HepG2 (cell line): ENCODE results near the gene POLR2B. TPM values are rescaled to one million over a fixed set of nuclear protein-coding genes. Genes with fewer than 3 reads are reported as not detected.

Source experiments
- ATAC-seq: fragments of 200-7000 bp; cut with Tn5 transposase; 3 replicates; pipeline ENCODE4 v1.9.1; 2020; ENCODE audit warnings: mild to moderate bottlenecking, moderate library complexity
- BruUV-seq: library from RNA; stranded (reverse); fragments of 400-500 nt; replicated peaks from 2 replicates; lab custom pipeline; 2021; lab: Mats Ljungman, UMichigan
- CTCF ChIA-PET: fragments of 300-600 bp; formaldehyde crosslinking; extraction: SDS; loops from one replicate; lab custom pipeline; 2021; ENCODE audit warnings: low total read pairs, inconsistent platforms, low intra/inter-chr PET ratio; lab: Yijun Ruan, JAX
- POLR2A ChIA-PET: fragments of 350-600 bp; sonication (Branson Sonifier 250); formaldehyde crosslinking; loops from one replicate; lab custom pipeline; 2020; ENCODE audit warnings: antibody characterized with exemption, inconsistent platforms; lab: Yijun Ruan, JAX
- DNase-seq: peaks from one replicate; pipeline ENCODE4 v3.0.0-alpha.2; 2015; ENCODE audit warnings: low spot score
- FAIRE-seq: peaks from 3 replicates; lab custom pipeline; 2011; peaks lifted over from hg19 to GRCh38; lab: Jason Lieb, UNC
- H2AFZ ChIP-seq: one replicate; pipeline ENCODE4 v1.6.1; 2011; ENCODE audit warnings: low read length, inconsistent platforms
- H3K27ac ChIP-seq: fragments of 300-600 bp; 3 replicates; pipeline ENCODE4 v1.8.0; 2011; ENCODE audit warnings: mixed run types, mild to moderate bottlenecking, mixed read lengths, low read length, inconsistent platforms; ENCODE audit not compliant: insufficient read depth; ENCODE audit errors: extremely low read length
- H3K27me3 ChIP-seq, 2 experiments: fragments of 200-600 bp in 1 of 2; 2 replicates in 1 of 2; 3 replicates in 1 of 2; pipeline versions ENCODE4 v1.6.0 to v1.8.0; 2011; ENCODE audit warnings: low read length in 2 of 2, mild to moderate bottlenecking in 2 of 2, moderate library complexity in 2 of 2, inconsistent platforms in 1 of 2; ENCODE audit not compliant: insufficient read depth in 2 of 2, control insufficient read depth in 1 of 2
- H3K36me3 ChIP-seq, 2 experiments: fragments of 200-600 bp in 1 of 2; replicated peaks in 1 of 2; 2 replicates in 1 of 2; 3 replicates in 1 of 2; pipeline versions ENCODE4 v1.5.1 to v1.8.0; 2011; ENCODE audit warnings: low read length in 2 of 2, inconsistent platforms in 1 of 2; ENCODE audit not compliant: insufficient read depth in 2 of 2, control insufficient read depth in 1 of 2
- H3K4me1 ChIP-seq: 2 replicates; pipeline ENCODE4 v1.5.1; 2012; ENCODE audit warnings: low read length, inconsistent platforms; ENCODE audit not compliant: insufficient read depth
- H3K4me2 ChIP-seq: 2 replicates; pipeline ENCODE4 v1.6.0; 2011; ENCODE audit warnings: low read depth, low read length, inconsistent platforms
- H3K4me3 ChIP-seq, 3 experiments: fragments of 200-600 bp in 1 of 3; sonication (generic), shearing (Covaris generic) in 1 of 3; replicated peaks in 1 of 3; 2 replicates each; pipeline ENCODE4 v1.5.1; 2011 to 2016; ENCODE audit warnings: low read length in 3 of 3, inconsistent platforms in 2 of 3, low read depth in 2 of 3, mild to moderate bottlenecking in 2 of 3, control low read depth in 1 of 3, mixed read lengths in 1 of 3; ENCODE audit not compliant: insufficient read depth in 1 of 3
- H3K79me2 ChIP-seq: one replicate; pipeline ENCODE4 v1.6.1; 2011; ENCODE audit warnings: low read length, inconsistent platforms; ENCODE audit not compliant: insufficient read depth
- H3K9ac ChIP-seq: 2 replicates; pipeline ENCODE4 v1.6.0; 2011; ENCODE audit warnings: mild to moderate bottlenecking, low read depth, low read length, inconsistent platforms; ENCODE audit not compliant: insufficient read depth
- H3K9me3 ChIP-seq: 2 replicates; pipeline ENCODE4 v1.5.1; 2012; ENCODE audit warnings: mild to moderate bottlenecking, low read length
- H4K20me1 ChIP-seq: 2 replicates; pipeline ENCODE4 v1.6.0; 2011; ENCODE audit warnings: inconsistent platforms, mild to moderate bottlenecking, low read length, moderate library complexity; ENCODE audit not compliant: insufficient read depth
- ATM ChIP-seq: fragments of 450-650 bp; IDR thresholded peaks from 2 replicates; pipeline ENCODE4 v1.7.1; 2017; ENCODE audit warnings: mild to moderate bottlenecking, borderline replicate concordance
- FIP1L1 ChIP-seq: fragments of 200-400 bp; formaldehyde crosslinking; IDR thresholded peaks from 2 replicates; pipeline ENCODE4 v1.6.1; 2018; ENCODE audit warnings: low read depth, mild to moderate bottlenecking, low read length, moderate library complexity, borderline replicate concordance; ENCODE audit not compliant: insufficient read depth
- GMEB2 ChIP-seq: IDR thresholded peaks from 2 replicates; pipeline ENCODE4 v1.6.1; 2016; ENCODE audit warnings: missing biosample characterization, missing genetic modification reagents, low read depth
- MEF2D ChIP-seq: sonication (generic); formaldehyde crosslinking; IDR thresholded peaks from 2 replicates; pipeline ENCODE4 v1.5.1; 2020; ENCODE audit warnings: mild to moderate bottlenecking, missing genetic modification reagents
- MYNN ChIP-seq: sonication (generic); formaldehyde crosslinking; IDR thresholded peaks from 2 replicates; pipeline ENCODE4 v1.4.0; 2020; ENCODE audit warnings: mild to moderate bottlenecking, low read depth, missing genetic modification reagents
- NCOR1 ChIP-seq: fragments of 200-600 bp; sonication (generic); IDR thresholded peaks from 2 replicates; pipeline ENCODE4 v1.7.0; 2017; ENCODE audit warnings: antibody characterized with exemption, low read length, borderline replicate concordance
- NFIB ChIP-seq: sonication (generic); formaldehyde crosslinking; IDR thresholded peaks from 2 replicates; pipeline ENCODE4 v1.9.0; 2021; ENCODE audit warnings: missing genetic modification reagents, mild to moderate bottlenecking, borderline replicate concordance
- PAF1 ChIP-seq: IDR thresholded peaks from 2 replicates; pipeline ENCODE4 v1.6.1; 2016; ENCODE audit warnings: missing genetic modification reagents, missing compliant biosample characterization
- PAWR ChIP-seq: sonication (generic); formaldehyde crosslinking; IDR thresholded peaks from 2 replicates; pipeline ENCODE4 v1.4.0; 2020; ENCODE audit warnings: missing genetic modification reagents, mild to moderate bottlenecking, borderline replicate concordance
- PITX1 ChIP-seq: sonication (generic); formaldehyde crosslinking; IDR thresholded peaks from 2 replicates; pipeline ENCODE4 v1.5.1; 2020; ENCODE audit warnings: mild to moderate bottlenecking, missing genetic modification reagents
- SMYD3 ChIP-seq: sonication (generic); formaldehyde crosslinking; IDR thresholded peaks from 2 replicates; pipeline ENCODE4 v1.8.1; 2023; ENCODE audit warnings: mild to moderate bottlenecking, missing genetic modification reagents
- STAT5B ChIP-seq: sonication (generic); formaldehyde crosslinking; IDR thresholded peaks from 2 replicates; pipeline ENCODE4 v1.4.0; 2020; ENCODE audit warnings: missing genetic modification reagents
- ZNF136 ChIP-seq: sonication (generic); formaldehyde crosslinking; IDR thresholded peaks from 2 replicates; pipeline ENCODE4 v1.8.1; 2022; ENCODE audit warnings: low read depth, mild to moderate bottlenecking, moderate library complexity, missing genetic modification reagents
- ZNF138 ChIP-seq: sonication (generic); formaldehyde crosslinking; IDR thresholded peaks from 2 replicates; pipeline ENCODE4 v1.5.0; 2020; ENCODE audit warnings: mild to moderate bottlenecking, low read depth, missing genetic modification reagents
- ZNF660 ChIP-seq: sonication (generic); formaldehyde crosslinking; IDR thresholded peaks from 2 replicates; pipeline ENCODE4 v1.5.1; 2020; ENCODE audit warnings: mild to moderate bottlenecking, low read depth, missing genetic modification reagents, borderline replicate concordance
- ZNF672 ChIP-seq: sonication (generic); formaldehyde crosslinking; IDR thresholded peaks from 2 replicates; pipeline ENCODE4 v1.8.1; 2022; ENCODE audit warnings: missing genetic modification reagents
- ZNF746 ChIP-seq: sonication (generic); formaldehyde crosslinking; IDR thresholded peaks from 2 replicates; pipeline ENCODE4 v1.8.0; 2022; ENCODE audit warnings: mild to moderate bottlenecking, missing genetic modification reagents
- ZNF83 ChIP-seq: sonication (generic); formaldehyde crosslinking; IDR thresholded peaks from 2 replicates; pipeline ENCODE4 v1.4.0; 2020; ENCODE audit warnings: missing genetic modification reagents, mild to moderate bottlenecking, borderline replicate concordance
- ZNF891 ChIP-seq: sonication (generic); formaldehyde crosslinking; IDR thresholded peaks from 2 replicates; pipeline ENCODE4 v1.5.0; 2020; ENCODE audit warnings: mild to moderate bottlenecking, missing genetic modification reagents
- ZSCAN5A ChIP-seq: sonication (generic); formaldehyde crosslinking; IDR thresholded peaks from 2 replicates; pipeline ENCODE4 v1.8.0; 2022; ENCODE audit warnings: mild to moderate bottlenecking, missing genetic modification reagents, borderline replicate concordance
- WGBS: methylation state at CpG from one replicate; pipeline ENCODE4 v1.1.6; 2017; ENCODE audit warnings: low lambda C conversion rate; 5-methylcytosine and 5-hydroxymethylcytosine counted together
- in situ Hi-C: cut with HindIII; loops from 2 replicates; pipeline ENCODE4 v1.10.0; 2017; ENCODE audit warnings: low pct_unique_long_range_greater_than_20kb; ENCODE audit not compliant: extremely low pct_ligation_motif_present
- intact Hi-C: fragments of 100-400 bp; cut with micrococcal nuclease; formaldehyde crosslinking; loops from one replicate; pipeline ENCODE4 v1.10.0; 2022; ENCODE audit not compliant: unreplicated experiment
- polyA plus RNA-seq, 8 experiments: library from polyadenylated mRNA; depleted of rRNA in 3 of 8; stranded (reverse) in 7 of 8; unstranded in 1 of 8; fragments of >200 nt; fragmentation: Illumina TruSeq in 4 of 8; extraction: Trizol in 4 of 8; gene quantifications; 2 replicates each; pipeline versions ENCODE4 v1.2.1 to v1.2.3, GENCODE V29; 2011 to 2016; ENCODE audit warnings: low read depth in 4 of 8, missing spikeins in 1 of 8, mixed read lengths in 1 of 8; ENCODE audit not compliant: insufficient read depth in 1 of 8
- total RNA-seq, 5 experiments: library from RNA; depleted of rRNA; stranded (reverse); fragments of >200 nt; fragmentation: Illumina TruSeq; extraction: Trizol; gene quantifications; 2 replicates each; pipeline ENCODE4 v1.2.3, GENCODE V29; 2016; ENCODE audit warnings: low read depth in 1 of 5

POLR2B gene
- total and polyA plus RNA-seq, 2 of the 13 experiments (the other 11 are each of a cell fraction or from before 2014, with no cell fraction given), result 70.6 to 116 TPM

DNA sequence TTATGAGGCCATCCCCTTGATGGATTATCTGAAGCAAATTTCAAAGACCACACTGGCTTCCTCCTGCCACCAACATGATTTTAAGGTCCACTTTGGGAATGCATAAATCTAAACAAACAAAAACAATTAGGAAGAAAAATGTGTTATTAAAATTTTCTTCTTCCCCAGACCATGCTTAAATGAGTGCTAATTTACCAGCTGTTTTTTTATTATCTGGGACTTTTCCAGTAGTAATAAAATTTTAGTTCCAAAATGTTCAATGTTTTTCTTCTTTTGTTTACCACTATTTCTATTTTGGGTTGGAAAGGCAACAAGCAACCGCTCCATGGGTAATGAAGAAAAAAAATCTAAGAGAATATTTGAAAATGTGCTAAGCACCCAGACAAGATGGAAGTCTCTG is 62.3 kb downstream of the POLR2B start:
- BruUV-seq, result no TSS peak
- H3K27me3 ChIP-seq, result peaks cover 0 to 5% of the 10 kb centered on the region in 2 experiments; a peak in 2 of 5 replicates
- CTCF ChIA-PET, result no interaction called here
- no peak for FAIRE-seq
- no peaks in the 10 kb centered on the region for H3K4me1 ChIP-seq
- H3K9ac ChIP-seq, result no peak overlapping the region
- no peak overlapping the region for H3K27ac ChIP-seq
- H3K4me3 ChIP-seq, result no peak overlapping the region
- 7% methylated on average over 1 of the region's 1 CpG for WGBS
- TF ChIP-seq PAF1 (CRISPR knock-in tag) (no peak), STAT5B (no peak), ZNF746 (CRISPR knock-in tag) (no peak), ZNF83 (CRISPR knock-in tag) (no peak), GMEB2 (CRISPR knock-in tag) (no peak), FIP1L1 (no peak), ZNF136 (CRISPR knock-in tag) (no peak), ATM (no peak), SMYD3 (CRISPR knock-in tag) (no peak), ZNF891 (CRISPR knock-in tag) (no peak), ZNF660 (CRISPR knock-in tag) (no peak), NFIB (CRISPR knock-in tag) (no peak), ZNF672 (no peak), MEF2D (no peak), ZNF138 (CRISPR knock-in tag) (no peak), ZSCAN5A (CRISPR knock-in tag) (no peak), PAWR (CRISPR knock-in tag) (no peak), NCOR1 (no peak), MYNN (no peak), PITX1 (CRISPR knock-in tag) (no peak)
- TF ChIP-seq, all 625 proteins: peak for 0
- ATAC-seq (no peak), DNase-seq (no peak)
- in situ Hi-C loops (loop anchor here (5.0 kb wide), 1 partner anchor 116 kb away; no protein-coding TSS in a partner anchor), intact Hi-C loops (no loop called here)
- Histone ChIP-seq H3K9me3 (no peaks in the 10 kb centered on the region), H3K79me2 (no peaks in the 10 kb centered on the region), H3K4me2 (no peak overlapping the region), H2AFZ (no peak overlapping the region), H3K36me3 (no peaks in the 10 kb centered on the region), H4K20me1 (no peaks in the 10 kb centered on the region)
- POLR2A ChIA-PET, result no interaction called here
